Coronary artery (tissue), 2 donors: Measurements from ENCODE around the gene MLX.

Experiments used
- DNase-seq: peaks from one replicate; pipeline ENCODE4 v3.0.0-alpha.2; 2017; ENCODE audit warnings: low spot score
- H3K27ac ChIP-seq, 2 donors: fragments of 200-600 bp; sonication (generic); one replicate each; pipeline ENCODE4 v1.5.1; 2016 to 2019
- H3K4me3 ChIP-seq: fragments of 200-600 bp; sonication (generic); 2 replicates; pipeline ENCODE4 v1.5.1; 2016; ENCODE audit warnings: mild to moderate bottlenecking, moderate library complexity
- CTCF ChIP-seq: fragments of 200-600 bp; sonication (generic); IDR thresholded peaks from one replicate; pipeline ENCODE4 v1.5.1; 2019; ENCODE audit warnings: antibody characterized with exemption

The MLX gene

DNA sequence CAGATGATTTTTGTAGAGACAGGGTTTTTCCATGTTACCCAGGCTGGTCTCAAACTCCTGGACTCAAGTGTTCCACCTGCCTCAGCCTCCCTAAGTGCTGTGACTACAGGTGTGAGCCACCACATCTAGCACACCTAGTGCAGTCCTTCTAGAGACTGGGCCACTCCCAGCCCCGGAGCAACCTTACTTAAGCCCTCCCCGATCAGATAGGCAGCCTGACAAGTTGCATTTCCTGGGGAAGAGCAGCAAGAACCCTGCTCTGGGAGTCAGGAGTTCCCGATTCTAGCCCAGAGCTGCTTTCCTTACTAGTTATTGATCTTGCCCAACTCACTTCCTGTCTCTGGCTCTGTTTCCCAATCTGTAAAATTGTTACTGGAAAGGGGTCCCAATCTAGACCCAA, 37.8 kb upstream of the MLX start:
- DNase-seq: no peak
- Histone ChIP-seq H3K27ac (no peak overlapping the region), H3K4me3 (no peak overlapping the region)
- TF ChIP-seq CTCF: no peak

GRCh38 chr17:42530952-42531454, 35.9 kb upstream of the MLX start:
- no peak for DNase-seq
- no peak for TF ChIP-seq CTCF
- Histone ChIP-seq H3K27ac (peak overlapping the region in 1 of 2 donors; percentile 95), H3K4me3 (no peak overlapping the region)

DNA sequence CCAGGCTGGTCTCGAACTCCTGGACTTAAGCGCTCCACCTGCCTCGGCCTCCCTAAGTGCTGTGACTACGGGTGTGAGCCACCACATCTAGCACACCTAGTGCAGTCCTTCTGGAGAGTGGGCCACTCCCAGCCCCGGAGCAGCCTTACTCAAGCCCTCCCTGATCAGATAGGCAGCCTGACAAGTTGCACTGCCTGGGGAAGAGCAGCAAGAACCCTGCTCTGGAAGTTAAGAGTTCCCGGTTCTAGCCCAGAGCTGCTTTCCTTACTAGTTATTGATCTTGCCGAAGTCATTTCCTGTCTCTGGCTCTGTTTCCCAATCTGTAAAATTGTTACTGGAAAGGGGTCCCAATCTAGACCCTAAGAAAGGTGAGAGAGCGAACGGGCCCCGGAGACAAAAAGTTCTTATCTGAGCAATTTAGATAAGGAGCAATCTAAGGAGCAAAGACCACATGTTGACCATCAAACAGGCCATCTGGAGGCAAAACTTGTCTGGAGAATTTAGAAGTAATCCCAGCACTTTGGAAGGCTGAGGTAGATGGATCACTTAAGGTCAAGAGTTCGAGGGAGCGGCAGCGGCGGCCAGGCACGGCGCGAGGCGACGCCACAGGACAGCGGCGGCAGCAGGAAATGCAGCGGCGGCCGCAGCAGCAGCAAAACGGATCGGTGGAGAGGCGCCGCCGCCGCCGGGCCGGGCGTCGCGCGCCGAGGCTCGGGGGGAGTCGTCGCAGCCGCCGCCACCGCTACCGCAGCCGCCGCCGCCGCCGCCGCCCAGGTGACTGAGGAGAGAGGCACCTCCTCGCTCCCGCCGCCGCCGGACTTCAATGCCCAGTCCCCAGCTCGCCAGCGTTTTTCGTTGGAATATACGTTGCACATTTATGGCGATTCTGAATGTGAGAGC, 35.2 kb upstream of the MLX start:
- peak overlapping the region; percentile 75 for H3K4me3 ChIP-seq
- TF ChIP-seq CTCF: peak; percentile 42
- peak overlapping the region; percentile 85 to 95 for H3K27ac ChIP-seq
- peak; percentile 77 for DNase-seq

DNA sequence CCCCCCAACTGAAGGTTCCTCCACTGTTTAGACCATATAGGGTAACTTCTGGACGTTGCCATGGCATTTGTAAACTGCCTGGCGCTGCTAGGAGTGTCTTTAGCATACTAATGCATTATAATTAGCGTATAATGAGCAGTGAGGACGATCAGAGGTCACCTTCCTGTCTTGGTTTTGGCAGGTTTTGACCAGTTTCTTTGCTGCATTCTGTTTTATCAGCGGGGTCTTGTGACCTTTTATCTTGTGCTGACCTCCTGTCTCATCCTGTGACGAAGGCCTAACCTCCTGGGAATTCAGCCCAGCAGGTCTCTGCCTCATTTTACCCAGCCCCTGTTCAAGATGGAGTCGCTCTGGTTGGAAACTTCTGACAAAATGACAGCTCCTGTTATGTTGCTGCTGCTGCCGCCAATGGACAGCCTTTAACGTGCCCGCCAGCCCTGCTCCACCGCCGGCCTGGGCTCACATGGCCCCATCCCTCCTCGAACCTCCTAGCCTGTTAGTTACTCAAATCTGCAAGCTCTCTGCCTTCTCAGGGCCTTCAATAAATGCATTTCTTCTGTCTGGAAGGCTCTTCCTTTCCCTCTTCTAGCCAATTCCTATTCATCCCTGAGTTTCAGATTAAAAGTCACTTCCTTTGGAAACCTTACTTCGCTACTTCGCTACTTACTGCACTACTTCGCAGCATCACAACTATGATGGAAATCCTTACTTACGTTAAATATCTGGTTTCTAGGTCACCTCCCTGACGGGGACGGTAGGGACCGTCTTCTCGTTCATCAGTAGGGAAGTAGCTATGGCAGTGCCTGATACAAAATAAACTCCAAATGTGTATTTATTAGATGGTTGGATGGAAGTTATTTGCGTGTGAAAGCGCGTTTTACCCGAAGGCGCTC, 31.5 kb upstream of the MLX start:
- no peak for DNase-seq
- H3K27ac ChIP-seq: peak overlapping the region; percentile 94 to 95
- no peak for TF ChIP-seq CTCF
- H3K4me3 ChIP-seq: peak overlapping the region; percentile 75

- Histone ChIP-seq H3K4me3 (peak within 1 kb of the TSS; percentile 75), H3K27ac (peak within 1 kb of the TSS; percentile 94 to 95)
- TF ChIP-seq CTCF: no peak
- peak; percentile 98 for DNase-seq
These were observed 30.9 kb upstream of the MLX start, which contains the start of gene NAGLU for GRCh38 chr17:42536048-42536371. Gene NAGLU (plus strand): TSS chr17:42536241. CDS start chr17:42536273, 32 bp downstream.

DNA sequence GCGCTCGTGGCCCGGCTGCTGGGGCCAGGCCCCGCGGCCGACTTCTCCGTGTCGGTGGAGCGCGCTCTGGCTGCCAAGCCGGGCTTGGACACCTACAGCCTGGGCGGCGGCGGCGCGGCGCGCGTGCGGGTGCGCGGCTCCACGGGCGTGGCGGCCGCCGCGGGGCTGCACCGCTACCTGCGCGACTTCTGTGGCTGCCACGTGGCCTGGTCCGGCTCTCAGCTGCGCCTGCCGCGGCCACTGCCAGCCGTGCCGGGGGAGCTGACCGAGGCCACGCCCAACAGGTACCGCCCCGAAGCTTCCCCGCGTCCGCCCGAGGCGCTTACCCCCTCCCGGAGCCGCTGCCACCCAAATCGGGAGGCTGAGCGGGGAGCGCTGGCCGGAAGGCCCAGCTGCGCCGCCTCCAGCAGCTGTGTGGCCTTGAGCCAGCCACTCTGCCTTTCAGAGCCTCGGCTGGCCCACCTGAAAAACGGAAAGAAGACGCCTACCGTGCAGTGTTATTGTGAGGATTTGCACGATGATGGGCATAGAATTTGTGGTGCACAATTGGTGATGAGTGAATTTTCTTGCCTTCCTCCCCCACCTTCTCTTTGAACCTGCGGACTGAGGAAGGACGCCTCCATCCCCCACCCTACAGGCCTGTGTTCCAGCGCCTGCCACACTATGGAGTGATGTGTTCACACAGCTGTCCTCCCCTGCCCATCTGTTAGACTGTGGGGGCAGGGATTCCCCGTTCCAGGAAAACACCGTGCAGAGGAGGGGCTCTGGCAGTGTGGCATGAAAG, 30.3 kb upstream of the MLX start:
- DNase-seq: peak; percentile 92
- TF ChIP-seq CTCF: no peak
- Histone ChIP-seq H3K4me3 (peak overlapping the region; percentile 75), H3K27ac (peak overlapping the region; percentile 94 to 95)
